HEK293T (cell line): Measurements from ENCODE around the gene GABBR2.

Experiments used
- BHLHE40 ChIP-seq: fragments of 450-650 bp; IDR thresholded peaks from 2 replicates; pipeline ENCODE4 v1.6.1; 2016; ENCODE audit warnings: mild to moderate bottlenecking, moderate library complexity, borderline replicate concordance
- ELF4 ChIP-seq: fragments of 450-650 bp; IDR thresholded peaks from 2 replicates; pipeline ENCODE4 v1.6.1; 2017; ENCODE audit warnings: antibody characterized with exemption
- FOXA1 ChIP-seq: fragments of 450-650 bp; IDR thresholded peaks from 2 replicates; pipeline ENCODE4 v1.6.1; 2016; ENCODE audit warnings: mild to moderate bottlenecking
- HDGF ChIP-seq: fragments of 450-650 bp; IDR thresholded peaks from 2 replicates; pipeline ENCODE4 v1.6.1; 2017; ENCODE audit warnings: antibody characterized with exemption, borderline replicate concordance
- L3MBTL2 ChIP-seq: fragments of 450-650 bp; conservative IDR thresholded peaks from 2 replicates; pipeline ENCODE4 v1.6.1; 2016; ENCODE audit warnings: mild to moderate bottlenecking
- LEF1 ChIP-seq: fragments of 450-650 bp; IDR thresholded peaks from 2 replicates; pipeline ENCODE4 v1.6.1; 2017; ENCODE audit warnings: mild to moderate bottlenecking, borderline replicate concordance
- NFRKB ChIP-seq: fragments of 450-650 bp; IDR thresholded peaks from 2 replicates; pipeline ENCODE4 v1.6.1; 2016; ENCODE audit warnings: mild to moderate bottlenecking, moderate library complexity
- PKNOX1 ChIP-seq: fragments of 450-650 bp; IDR thresholded peaks from 2 replicates; pipeline ENCODE4 v1.6.1; 2016
- SP1 ChIP-seq: fragments of 450-650 bp; IDR thresholded peaks from 2 replicates; pipeline ENCODE4 v1.6.1; 2017
- SUZ12 ChIP-seq: fragments of 450-650 bp; IDR thresholded peaks from 2 replicates; pipeline ENCODE4 v1.6.1; 2016; ENCODE audit warnings: mild to moderate bottlenecking
- TARDBP ChIP-seq: fragments of 450-650 bp; IDR thresholded peaks from 2 replicates; pipeline ENCODE4 v1.6.1; 2016
- ZNF384 ChIP-seq: fragments of 450-650 bp; IDR thresholded peaks from 2 replicates; pipeline ENCODE4 v1.6.1; 2016

GRCh38 chr9:98445576-98445975 lies 263.2 kb downstream of the GABBR2 start:
- TF ChIP-seq SUZ12 (no peak), NFRKB (no peak), SP1 (no peak), TARDBP (no peak), FOXA1 (no peak), LEF1 (no peak), BHLHE40 (no peak), ELF4 (no peak), ZNF384 (no peak), PKNOX1 (no peak), HDGF (no peak), L3MBTL2 (no peak)
